Bronchial epithelial cell (primary cell): ENCODE results near the gene LCN10. TPM values are rescaled to one million over a fixed set of nuclear protein-coding genes. Genes with fewer than 3 reads are reported as not detected.

Experiments
- DNase-seq: peaks from one replicate; pipeline ENCODE4 v3.0.0-alpha.2; 2010; ENCODE audit warnings: low read depth
- FAIRE-seq: peaks from 2 replicates; lab custom pipeline; 2011; peaks lifted over from hg19 to GRCh38; lab: Jason Lieb, UNC
- H3K27me3 ChIP-seq: 2 replicates; pipeline ENCODE4 v1.5.1; 2011; ENCODE audit warnings: low read length; ENCODE audit not compliant: control insufficient read depth, insufficient read depth
- H3K36me3 ChIP-seq: 2 replicates; pipeline ENCODE4 v1.5.1; 2011; ENCODE audit warnings: low read length; ENCODE audit not compliant: control insufficient read depth, insufficient read depth
- H3K4me3 ChIP-seq: 2 replicates; pipeline ENCODE4 v1.5.1; 2011; ENCODE audit warnings: mild to moderate bottlenecking, low read depth, low read length, control low read depth
- CTCF ChIP-seq: IDR thresholded peaks from 2 replicates; pipeline ENCODE4 v1.5.1; 2011; ENCODE audit warnings: mild to moderate bottlenecking, moderate library complexity, low read length, control low read depth, inconsistent platforms; ENCODE audit not compliant: insufficient read depth, severe bottlenecking
- total RNA-seq: library from RNA; depleted of rRNA; stranded (reverse); fragments of >200 nt; gene quantifications from 2 replicates; pipeline ENCODE4 v1.2.1, GENCODE V29; 2014

LCN10 gene
- total RNA-seq, 1 donor from 2014 or later: not detected

- no peaks in the 10 kb centered on the region for H3K27me3 ChIP-seq
- peak; percentile 96 for TF ChIP-seq CTCF
- H3K36me3 ChIP-seq: peaks cover 23% of the 10 kb centered on the region
- FAIRE-seq: no peak
- peak; percentile 43 for DNase-seq
- H3K4me3 ChIP-seq: peak overlapping the region; percentile 96
Measured at GRCh38 chr9:136728080-136728547, 14.6 kb downstream of the LCN10 start.

- H3K4me3 ChIP-seq: peak overlapping the region; percentile 96
- peak; percentile 60 for TF ChIP-seq CTCF
- peaks cover 27% of the 10 kb centered on the region for H3K36me3 ChIP-seq
- H3K27me3 ChIP-seq: no peaks in the 10 kb centered on the region
- DNase-seq (no peak), FAIRE-seq (no peak)
Measured at GRCh38 chr9:136726631-136727191, 16.0 kb downstream of the LCN10 start.

DNA sequence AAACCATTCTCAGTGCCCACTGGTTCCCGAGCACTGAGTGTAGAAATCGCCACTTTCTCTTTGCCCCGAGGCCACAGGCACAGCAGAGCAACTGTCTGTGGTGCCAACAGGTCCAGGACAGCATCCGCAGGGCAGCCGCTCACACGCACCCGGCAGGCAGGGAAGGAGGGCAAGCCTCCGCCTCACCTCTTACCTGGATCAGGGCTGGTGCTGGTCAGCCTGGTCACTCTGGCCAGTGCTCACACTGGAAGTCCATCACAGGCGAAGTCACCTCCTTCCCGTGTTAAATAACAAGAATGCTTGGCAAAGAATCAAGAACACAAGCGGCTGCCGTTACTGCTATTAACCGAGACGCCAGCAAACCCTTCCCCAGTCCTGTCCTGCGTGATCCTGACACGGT, 16.6 kb downstream of the LCN10 start:
- H3K36me3 ChIP-seq: peaks cover 27% of the 10 kb centered on the region
- H3K4me3 ChIP-seq: no peak overlapping the region
- DNase-seq: no peak
- TF ChIP-seq CTCF: no peak
- H3K27me3 ChIP-seq: no peaks in the 10 kb centered on the region
- FAIRE-seq: no peak

DNA sequence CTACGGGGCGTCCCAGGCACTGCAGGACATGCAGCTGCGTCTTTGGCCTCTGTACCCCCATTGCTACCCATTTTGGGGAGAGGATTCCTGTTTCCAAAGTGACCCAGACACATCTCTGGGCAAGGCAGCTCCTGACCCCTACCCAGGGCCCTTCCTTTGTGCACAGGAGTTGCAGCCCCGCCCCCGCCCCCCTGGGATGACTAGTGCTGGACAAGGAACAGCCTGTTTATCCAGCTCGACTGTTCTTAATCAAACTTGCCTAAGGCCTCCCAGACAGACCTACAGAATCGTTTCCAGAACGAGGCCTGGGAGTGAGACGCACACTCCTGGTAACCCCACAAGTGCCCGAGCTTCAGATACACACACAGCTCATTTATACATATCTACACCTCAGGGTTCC, 17.1 kb downstream of the LCN10 start:
- peaks cover 27% of the 10 kb centered on the region for H3K36me3 ChIP-seq
- FAIRE-seq (no peak), DNase-seq (peak; percentile 66)

GRCh38 chr9:136724772-136725171, 18.0 kb downstream of the LCN10 start:
- no peak for FAIRE-seq
- TF ChIP-seq CTCF: no peak
- Histone ChIP-seq H3K27me3 (no peaks in the 10 kb centered on the region), H3K36me3 (peaks cover 27% of the 10 kb centered on the region), H3K4me3 (no peak overlapping the region)
- DNase-seq: no peak

More for the DNA sequence above, 17.1 kb downstream of the LCN10 start:
- no peak overlapping the region for H3K4me3 ChIP-seq
- H3K27me3 ChIP-seq: no peaks in the 10 kb centered on the region
- no peak for TF ChIP-seq CTCF

DNA sequence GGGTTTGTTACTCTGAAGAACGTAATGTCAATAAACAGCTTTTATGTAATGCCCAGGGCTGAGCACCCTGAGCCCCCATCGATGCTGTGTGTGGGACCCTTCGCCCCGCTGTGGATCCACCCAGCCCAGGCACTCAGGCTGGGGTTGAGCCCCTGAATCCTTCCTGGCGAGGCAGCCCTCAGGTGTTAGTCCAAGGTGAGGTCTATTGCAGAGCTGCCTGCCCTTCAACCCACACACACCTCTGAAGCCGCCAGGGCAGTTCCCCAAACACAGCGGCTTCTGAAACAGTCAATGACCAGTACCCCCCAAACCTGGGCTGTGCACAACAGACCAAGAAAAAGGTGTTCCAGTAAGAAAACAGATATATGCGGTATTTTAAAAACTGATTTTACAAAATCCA, 18.8 kb downstream of the LCN10 start:
- no peak for TF ChIP-seq CTCF
- no peaks in the 10 kb centered on the region for H3K27me3 ChIP-seq
- H3K36me3 ChIP-seq: peaks cover 27% of the 10 kb centered on the region
- no peak overlapping the region for H3K4me3 ChIP-seq
- no peak for FAIRE-seq
- no peak for DNase-seq
